GM18868 (cell line): ENCODE data around the gene SLC13A2.
"Not testable (repeated sequence)": the region's sequence is repeated elsewhere in the genome, so short reads cannot be mapped to it uniquely, and the experiment has no call there.

Experiments used
- ATAC-seq: cut with Tn5 transposase; IDR thresholded peaks from one replicate; pipeline ENCODE4 v1.9.1; 2021; ENCODE audit warnings: mild to moderate bottlenecking, moderate library complexity; ENCODE audit not compliant: unreplicated experiment

SLC13A2 gene

GRCh38 chr17:28511858-28512461 lies 38.5 kb downstream of the SLC13A2 start:
- ATAC-seq: no peak

GRCh38 chr17:28513476-28513875 lies 40.0 kb downstream of the SLC13A2 start:
- ATAC-seq: no peak

GRCh38 chr17:28514561-28515002 lies 41.1 kb downstream of the SLC13A2 start:
- no peak for ATAC-seq

GRCh38 chr17:28515518-28515917 lies 42.1 kb downstream of the SLC13A2 start:
- no peak for ATAC-seq

- ATAC-seq: no peak
Observed at GRCh38 chr17:28518132-28518531, 44.7 kb downstream of the SLC13A2 start.

- no peak for ATAC-seq
Observed at GRCh38 chr17:28518578-28518977, 45.1 kb downstream of the SLC13A2 start.

- ATAC-seq: no peak
Observed at GRCh38 chr17:28519236-28519635, 45.8 kb downstream of the SLC13A2 start.

- no peak for ATAC-seq
Observed at GRCh38 chr17:28520687-28521086, 47.2 kb downstream of the SLC13A2 start.

- ATAC-seq: no peak
Observed at GRCh38 chr17:28521311-28522085, 48.1 kb downstream of the SLC13A2 start.

- not testable (repeated sequence) for ATAC-seq
Observed at GRCh38 chr17:28522281-28522680, 48.8 kb downstream of the SLC13A2 start.

GRCh38 chr17:28523186-28523585 lies 49.7 kb downstream of the SLC13A2 start:
- no peak for ATAC-seq

GRCh38 chr17:28523876-28524275 lies 50.4 kb downstream of the SLC13A2 start:
- no peak for ATAC-seq

GRCh38 chr17:28524476-28525424 lies 51.3 kb downstream of the SLC13A2 start:
- ATAC-seq: no peak

- no peak for ATAC-seq
Observed at GRCh38 chr17:28526381-28526780, 52.9 kb downstream of the SLC13A2 start.

- no peak for ATAC-seq
Observed at GRCh38 chr17:28527181-28527681, 53.8 kb downstream of the SLC13A2 start.

GRCh38 chr17:28527859-28528258 lies 54.4 kb downstream of the SLC13A2 start:
- no peak for ATAC-seq

GRCh38 chr17:28528327-28529012 lies 55.0 kb downstream of the SLC13A2 start:
- ATAC-seq: no peak

GRCh38 chr17:28529013-28529400 lies 55.6 kb downstream of the SLC13A2 start:
- ATAC-seq: no peak

GRCh38 chr17:28530250-28530649 lies 56.8 kb downstream of the SLC13A2 start:
- no peak for ATAC-seq

- no peak for ATAC-seq
Observed at GRCh38 chr17:28530926-28531325, 57.5 kb downstream of the SLC13A2 start.
